ENCODE measurements around the gene RASD2. TPM values are rescaled to one million over a fixed set of nuclear protein-coding genes. Genes with fewer than 3 reads are reported as not detected.

Gene RASD2
- total RNA-seq, 1 experiment from 2014 or later, result 0.42 TPM

DNA sequence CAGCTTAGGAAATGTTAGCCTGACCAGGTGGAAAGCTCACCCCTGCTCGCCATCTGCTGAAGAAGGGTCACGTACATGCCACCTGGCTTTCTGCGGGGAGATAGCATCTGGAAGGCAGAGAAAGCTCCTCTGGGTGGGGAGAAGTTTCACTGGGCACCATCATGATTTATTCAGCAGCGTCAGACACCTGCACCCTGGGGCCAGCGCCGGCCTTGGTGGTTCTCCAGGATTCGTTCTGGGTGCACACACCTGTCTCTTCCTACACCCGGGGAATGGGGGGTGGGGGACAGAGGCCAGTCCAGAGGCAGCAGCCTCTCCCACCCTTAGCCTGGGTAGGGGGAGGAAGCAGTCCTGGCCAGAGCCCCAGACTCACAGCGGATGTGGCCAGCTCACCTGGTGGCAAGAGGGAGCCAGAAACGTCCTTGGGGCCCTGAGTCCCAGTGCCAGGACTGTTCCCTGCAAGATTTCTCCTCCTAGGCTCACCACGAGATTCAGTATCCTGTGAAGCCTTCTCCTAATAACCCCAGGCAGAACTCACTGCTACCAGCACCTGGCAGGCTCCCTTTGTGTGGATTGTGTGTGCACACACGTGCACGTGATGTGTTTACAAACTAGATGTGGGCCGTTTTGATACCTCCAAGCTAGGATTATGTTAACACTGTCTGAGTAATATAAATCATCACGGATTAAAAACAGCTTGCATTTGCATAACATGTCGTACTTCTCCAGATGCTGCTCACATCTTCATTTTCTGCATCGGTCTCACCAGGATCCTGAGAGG, 17.3 kb upstream of the RASD2 start:
- Histone ChIP-seq H3K56ac (ENCODE audit: insufficient read length, low read depth, low read length) (no peak overlapping the region), H2BK20ac (ENCODE audit: low read depth, low read length, poor library complexity, severe bottlenecking) (no peak overlapping the region), H3K4me1 (ENCODE audit: insufficient read depth, low read length) (peaks cover 3% of the 10 kb centered on the region; the same call in 1 of the 2 replicates), H3K4me2 (ENCODE audit: insufficient read depth, insufficient read length, low read length) (no peak overlapping the region), H2AFZ (ENCODE audit: low read length) (no peak overlapping the region), H3K14ac (ENCODE audit: insufficient read depth, low read length) (no peak overlapping the region; the same call in 1 of the 2 replicates), H4K8ac (replicated peaks; ENCODE audit: insufficient read length, low read depth, low read length) (no peak overlapping the region), H3K23me2 (ENCODE audit: insufficient read length, low read depth, low read length, poor library complexity, severe bottlenecking) (no peaks in the 10 kb centered on the region), H2BK120ac (ENCODE audit: low read depth, low read length, poor library complexity, severe bottlenecking) (no peak overlapping the region), H3K23ac (ENCODE audit: insufficient read length, low read depth, low read length) (no peak overlapping the region), H3K79me2 (ENCODE audit: insufficient read depth, low read length) (no peaks in the 10 kb centered on the region), H3K9me3 (ENCODE audit: control insufficient read depth, low read depth, low read length) (no peaks in the 10 kb centered on the region), H4K5ac (ENCODE audit: insufficient read length, low read depth, low read length) (no peak overlapping the region), H3T11ph (ENCODE audit: low read length) (no peak overlapping the region), H2BK15ac (ENCODE audit: low read depth, low read length) (no peak overlapping the region), H3K4ac (ENCODE audit: low read depth, low read length) (no peak overlapping the region), H3K79me1 (ENCODE audit: insufficient read depth, low read depth, low read length, poor library complexity, severe bottlenecking) (no peaks in the 10 kb centered on the region), H3K9ac (ENCODE audit: extremely low read depth, insufficient read length, low read length) (no peak overlapping the region), H2BK5ac (ENCODE audit: insufficient read length, low read length) (no peak overlapping the region), H3K27me3 (ENCODE audit: insufficient read depth, low read length) (no peaks in the 10 kb centered on the region), H2AK5ac (ENCODE audit: insufficient read length, low read length) (no peak overlapping the region), H4K91ac (ENCODE audit: insufficient read length, low read depth, low read length) (no peak overlapping the region), H3K18ac (ENCODE audit: insufficient read length, low read depth, low read length) (no peak overlapping the region), H2BK12ac (ENCODE audit: insufficient read length, low read depth, low read length) (no peak overlapping the region), H4K20me1 (ENCODE audit: control insufficient read depth, insufficient read depth, insufficient read length) (no peaks in the 10 kb centered on the region), H3K27ac (ENCODE audit: insufficient read length, low read depth, low read length) (no peak overlapping the region)
- Mint-ChIP-seq H3K4me1 (peaks cover 13 to 28% of the 10 kb centered on the region in 2 experiments), H3K27me3 (ENCODE audit: low read depth) (peaks cover 24% of the 10 kb centered on the region), H3K4me3 (no peak overlapping the region), H3K36me3 (ENCODE audit: insufficient read depth in 1 of 3, low read depth in 3 of 3) (no peaks in the 10 kb centered on the region), H3K27ac (no peak overlapping the region; a peak in 1 of 7 replicates), H3K9me3 (no peaks in the 10 kb centered on the region)
- TF ChIP-seq, protein P1, sequence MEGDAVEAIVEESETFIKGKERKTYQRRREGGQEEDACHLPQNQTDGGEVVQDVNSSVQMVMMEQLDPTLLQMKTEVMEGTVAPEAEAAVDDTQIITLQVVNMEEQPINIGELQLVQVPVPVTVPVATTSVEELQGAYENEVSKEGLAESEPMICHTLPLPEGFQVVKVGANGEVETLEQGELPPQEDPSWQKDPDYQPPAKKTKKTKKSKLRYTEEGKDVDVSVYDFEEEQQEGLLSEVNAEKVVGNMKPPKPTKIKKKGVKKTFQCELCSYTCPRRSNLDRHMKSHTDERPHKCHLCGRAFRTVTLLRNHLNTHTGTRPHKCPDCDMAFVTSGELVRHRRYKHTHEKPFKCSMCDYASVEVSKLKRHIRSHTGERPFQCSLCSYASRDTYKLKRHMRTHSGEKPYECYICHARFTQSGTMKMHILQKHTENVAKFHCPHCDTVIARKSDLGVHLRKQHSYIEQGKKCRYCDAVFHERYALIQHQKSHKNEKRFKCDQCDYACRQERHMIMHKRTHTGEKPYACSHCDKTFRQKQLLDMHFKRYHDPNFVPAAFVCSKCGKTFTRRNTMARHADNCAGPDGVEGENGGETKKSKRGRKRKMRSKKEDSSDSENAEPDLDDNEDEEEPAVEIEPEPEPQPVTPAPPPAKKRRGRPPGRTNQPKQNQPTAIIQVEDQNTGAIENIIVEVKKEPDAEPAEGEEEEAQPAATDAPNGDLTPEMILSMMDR (conservative IDR thresholded peaks at IDR 0.05), result no peak
- no CpG with 5 or more reads among the region's 17 CpGs for WGBS (ENCODE audit: extremely low coverage, insufficient read length, low lambda C conversion rate)
- no peak for DNase-seq
